C4-2B (cell line): ENCODE data around the gene MGMT.

Experiments
- H3K27ac ChIP-seq: fragments of 450-650 bp; 2 replicates; pipeline ENCODE4 v1.5.1; 2017
- ZFX ChIP-seq: fragments of 450-650 bp; IDR thresholded peaks from 2 replicates; pipeline ENCODE4 v1.6.1; 2017
- TF ChIP-seq, protein P1 (sequence below): fragments of 450-650 bp; conservative IDR thresholded peaks from 2 replicates; pipeline ENCODE4 v1.5.1; 2017; ENCODE audit warnings: mild to moderate bottlenecking

Gene MGMT

DNA sequence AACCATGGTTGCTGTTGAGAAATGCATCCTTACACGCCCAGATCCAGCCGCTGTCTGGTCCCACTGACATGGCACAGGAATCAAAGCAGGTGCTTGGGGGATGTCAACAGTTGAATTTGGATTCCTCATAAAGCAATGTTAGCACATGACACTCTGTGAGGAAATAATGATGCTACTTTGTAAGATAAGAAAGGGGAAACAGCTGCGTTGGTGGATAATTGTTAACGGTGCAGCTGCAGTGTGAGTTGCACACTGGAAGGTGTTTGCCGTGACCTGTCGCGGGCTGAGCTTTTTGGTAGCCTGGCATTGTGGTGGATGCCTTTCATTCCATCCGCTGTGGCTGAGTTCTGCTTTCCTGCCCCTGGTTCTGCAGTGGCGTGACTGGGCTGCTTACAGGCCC is 113.9 kb downstream of the MGMT start:
- no peak overlapping the region for H3K27ac ChIP-seq
- TF ChIP-seq ZFX, result no peak
- TF ChIP-seq, protein P1, sequence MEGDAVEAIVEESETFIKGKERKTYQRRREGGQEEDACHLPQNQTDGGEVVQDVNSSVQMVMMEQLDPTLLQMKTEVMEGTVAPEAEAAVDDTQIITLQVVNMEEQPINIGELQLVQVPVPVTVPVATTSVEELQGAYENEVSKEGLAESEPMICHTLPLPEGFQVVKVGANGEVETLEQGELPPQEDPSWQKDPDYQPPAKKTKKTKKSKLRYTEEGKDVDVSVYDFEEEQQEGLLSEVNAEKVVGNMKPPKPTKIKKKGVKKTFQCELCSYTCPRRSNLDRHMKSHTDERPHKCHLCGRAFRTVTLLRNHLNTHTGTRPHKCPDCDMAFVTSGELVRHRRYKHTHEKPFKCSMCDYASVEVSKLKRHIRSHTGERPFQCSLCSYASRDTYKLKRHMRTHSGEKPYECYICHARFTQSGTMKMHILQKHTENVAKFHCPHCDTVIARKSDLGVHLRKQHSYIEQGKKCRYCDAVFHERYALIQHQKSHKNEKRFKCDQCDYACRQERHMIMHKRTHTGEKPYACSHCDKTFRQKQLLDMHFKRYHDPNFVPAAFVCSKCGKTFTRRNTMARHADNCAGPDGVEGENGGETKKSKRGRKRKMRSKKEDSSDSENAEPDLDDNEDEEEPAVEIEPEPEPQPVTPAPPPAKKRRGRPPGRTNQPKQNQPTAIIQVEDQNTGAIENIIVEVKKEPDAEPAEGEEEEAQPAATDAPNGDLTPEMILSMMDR, result no peak

DNA sequence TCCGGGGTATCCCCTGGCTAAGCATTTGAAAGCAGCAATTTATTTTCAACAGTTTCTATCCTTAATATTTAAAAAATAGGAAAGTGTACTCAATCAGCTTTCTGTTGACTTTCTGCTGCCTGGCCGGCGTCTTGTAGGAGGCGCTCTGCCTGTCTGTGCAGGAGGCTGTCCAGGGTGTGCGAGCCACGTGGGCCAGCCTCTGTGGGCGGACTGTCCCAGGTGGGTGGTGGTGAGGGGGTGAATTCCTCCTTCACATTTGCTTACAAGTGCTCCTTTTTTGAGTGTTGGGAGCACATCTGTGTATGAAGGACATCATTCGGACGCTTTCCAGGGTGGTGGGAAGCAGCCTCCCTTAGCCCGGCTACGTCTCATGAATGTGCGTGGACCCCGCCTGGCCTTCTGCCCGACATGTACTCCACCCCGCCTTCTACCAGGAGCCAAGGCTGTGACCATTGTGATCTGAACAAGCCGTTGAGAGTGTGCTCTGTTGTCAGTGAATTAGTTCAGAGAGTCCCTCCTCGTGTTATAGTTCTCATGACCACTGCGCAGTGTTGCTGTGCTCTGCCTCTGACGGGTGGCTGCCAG is 114.9 kb downstream of the MGMT start:
- H3K27ac ChIP-seq, result no peak overlapping the region
- no peak for TF ChIP-seq ZFX
- TF ChIP-seq, protein P1, result no peak

DNA sequence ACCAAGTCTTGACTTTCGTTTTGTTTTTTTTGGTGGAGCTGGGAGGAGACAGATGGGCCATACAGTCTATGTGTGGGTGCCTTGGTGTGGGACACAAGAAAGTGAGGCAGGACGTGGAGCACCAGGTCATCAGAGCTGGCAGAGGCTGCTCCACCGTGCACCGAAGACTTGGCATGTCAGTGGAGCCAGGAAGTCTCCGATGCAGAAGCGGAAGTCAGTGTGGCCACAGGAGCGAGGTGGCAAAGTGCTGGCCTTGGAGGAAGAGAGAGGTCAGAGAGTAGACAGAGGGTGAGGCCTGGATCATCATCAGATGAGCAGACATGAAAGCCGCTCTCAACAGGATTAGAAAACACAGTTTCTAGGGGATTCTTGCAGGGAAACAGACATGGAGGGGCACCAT is 116.8 kb downstream of the MGMT start:
- TF ChIP-seq ZFX, result no peak
- TF ChIP-seq, protein P1, result no peak
- H3K27ac ChIP-seq, result no peak overlapping the region

DNA sequence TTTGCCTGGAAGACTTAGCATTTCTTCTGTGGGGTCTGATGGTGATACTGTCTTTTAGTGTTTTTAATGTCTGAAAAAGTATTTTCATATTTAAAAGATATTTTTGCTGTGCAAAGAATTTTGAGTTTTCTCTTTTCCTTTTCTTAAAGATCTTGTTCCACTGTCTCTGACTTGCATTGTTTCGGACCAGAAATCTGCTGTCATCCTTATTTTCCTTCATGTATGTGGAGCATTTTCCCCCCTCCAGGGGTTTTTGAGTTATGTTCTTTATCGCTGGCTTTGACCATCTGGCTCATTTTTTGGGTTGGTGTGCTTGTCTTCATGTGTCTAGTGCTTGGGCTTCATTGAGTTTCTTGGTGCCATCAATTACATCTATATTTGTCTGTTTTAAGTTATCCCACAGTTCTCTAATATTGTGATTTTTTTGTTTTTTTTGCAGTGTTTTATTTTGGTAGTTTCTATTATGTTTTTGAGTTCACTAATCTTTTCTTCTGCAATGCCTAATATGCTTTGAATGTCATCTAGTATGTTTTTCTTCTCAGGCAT is 119.9 kb downstream of the MGMT start:
- TF ChIP-seq ZFX, result no peak
- TF ChIP-seq, protein P1, result no peak
- no peak overlapping the region for H3K27ac ChIP-seq

DNA sequence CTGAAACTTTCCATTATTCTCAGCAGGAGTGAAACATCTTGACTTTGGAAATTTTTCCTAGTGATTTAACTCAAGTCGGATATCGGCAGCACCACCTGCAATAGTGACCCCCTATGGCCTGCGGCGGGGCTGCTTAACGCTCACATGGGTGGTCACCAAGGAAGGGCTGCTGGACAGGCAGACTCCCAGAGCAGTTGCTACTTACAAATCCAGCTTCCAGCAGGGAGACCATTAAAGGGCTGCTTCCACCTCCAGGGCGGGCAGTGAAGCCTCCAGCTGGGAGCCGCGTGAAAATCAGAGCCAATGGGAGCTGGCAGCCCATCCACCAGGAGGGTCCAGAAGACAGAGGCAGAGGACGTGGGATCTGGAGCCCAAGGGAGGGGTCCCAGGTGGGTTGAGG is 122.5 kb downstream of the MGMT start:
- no peak overlapping the region for H3K27ac ChIP-seq
- TF ChIP-seq, protein P1, result no peak
- TF ChIP-seq ZFX, result no peak

DNA sequence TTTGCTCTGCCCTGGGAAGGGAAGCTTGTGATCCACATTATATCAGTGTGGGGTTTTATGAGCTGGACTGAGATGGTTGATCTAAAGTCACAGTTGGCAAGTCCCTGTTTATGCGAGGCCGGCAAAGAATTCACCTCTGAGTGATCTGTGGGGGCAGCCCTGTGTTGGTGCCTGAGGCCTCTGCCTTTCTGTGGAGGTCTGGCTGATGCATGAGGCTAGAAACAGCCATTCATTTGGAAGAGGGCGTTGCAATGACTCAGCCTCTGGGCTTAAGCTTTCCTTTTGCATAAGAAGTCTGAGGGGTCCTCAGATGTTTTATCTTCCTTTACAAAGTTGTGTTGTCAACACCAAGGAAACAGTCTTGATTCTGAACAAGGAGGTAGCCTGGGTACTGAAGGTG is 126.9 kb downstream of the MGMT start:
- H3K27ac ChIP-seq, result no peak overlapping the region
- TF ChIP-seq, protein P1, result no peak
- no peak for TF ChIP-seq ZFX

DNA sequence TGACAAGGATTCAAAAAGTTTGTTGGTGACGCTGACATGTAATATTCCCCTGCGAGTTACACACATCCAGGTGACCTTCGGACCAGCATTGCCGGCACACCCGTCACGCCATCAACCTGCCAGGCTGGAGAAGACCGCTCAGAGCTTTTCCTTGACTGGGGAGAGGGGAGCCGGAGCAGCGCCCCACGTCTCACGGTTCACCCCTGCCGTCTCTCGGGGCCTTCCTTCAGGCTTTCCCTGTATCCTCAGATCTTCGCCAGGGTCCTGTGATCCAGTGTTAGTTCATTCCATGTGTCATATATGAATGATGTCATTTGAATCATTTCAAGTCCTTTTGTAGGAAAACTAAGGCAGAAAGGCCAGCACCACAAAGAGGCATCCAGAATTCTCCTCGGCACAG is 127.8 kb downstream of the MGMT start:
- TF ChIP-seq ZFX, result no peak
- TF ChIP-seq, protein P1, result no peak
- H3K27ac ChIP-seq, result no peak overlapping the region
